LNCAP (cell line): ENCODE results near the gene SCARF2.

ENCODE experiments used
- CTCF ChIP-seq: fragments of 450-650 bp; IDR thresholded peaks from 2 replicates; pipeline ENCODE4 v1.5.1; 2017; ENCODE audit warnings: mild to moderate bottlenecking

The SCARF2 gene

GRCh38 chr22:20455709-20456063 is 18.1 kb upstream of the SCARF2 start:
- TF ChIP-seq CTCF: no peak

- no peak for TF ChIP-seq CTCF
Observed at GRCh38 chr22:20453222-20453621, 15.6 kb upstream of the SCARF2 start.

GRCh38 chr22:20451920-20452319 is 14.3 kb upstream of the SCARF2 start:
- TF ChIP-seq CTCF: no peak

- TF ChIP-seq CTCF: no peak
Observed at GRCh38 chr22:20450551-20450906, 12.9 kb upstream of the SCARF2 start.

GRCh38 chr22:20449819-20450550 is 12.4 kb upstream of the SCARF2 start:
- TF ChIP-seq CTCF: no peak

- TF ChIP-seq CTCF: no peak
Observed at GRCh38 chr22:20448630-20449029, 11.0 kb upstream of the SCARF2 start.

- TF ChIP-seq CTCF: no peak
Observed at GRCh38 chr22:20446383-20446970, 8.9 kb upstream of the SCARF2 start.
